H1 (cell line): ENCODE data around the gene KIAA0513. TPM values are rescaled to one million over a fixed set of nuclear protein-coding genes. Genes with fewer than 3 reads are reported as not detected.

Experiments
- CTCF ChIA-PET: fragments of 300-600 bp; sonication (Branson Sonifier 250); formaldehyde crosslinking; loops from one replicate; lab custom pipeline; 2021; ENCODE audit not compliant: partially characterized antibody; lab: Charles Lee
- POLR2A ChIA-PET: fragments of 300-600 bp; sonication (Branson Sonifier 250); formaldehyde crosslinking; loops from one replicate; lab custom pipeline; 2021; ENCODE audit warnings: inconsistent platforms; ENCODE audit not compliant: partially characterized antibody; lab: Charles Lee
- DNase-seq, 2 experiments: peaks; one replicate each; pipeline versions ENCODE4 v3.0.0 to v3.0.0-alpha.2; 2010 to 2022; ENCODE audit warnings: low spot score in 2 of 2, low read depth in 1 of 2, mixed read lengths in 1 of 2
- FAIRE-seq: peaks from 2 replicates; lab custom pipeline; 2011; peaks lifted over from hg19 to GRCh38; lab: Jason Lieb, UNC
- H2AFZ ChIP-seq: 2 replicates; pipeline ENCODE4 v1.8.1; 2012; ENCODE audit warnings: low read length, inconsistent platforms
- H2AK5ac ChIP-seq: 2 replicates; pipeline ENCODE4 v1.6.1; 2013; ENCODE audit warnings: low read depth, low read length
- H2BK120ac ChIP-seq: replicated peaks from 2 replicates; pipeline ENCODE3; 2013; ENCODE audit warnings: low read depth, low read length, inconsistent platforms
- H2BK12ac ChIP-seq: 2 replicates; pipeline ENCODE4 v1.6.1; 2013; ENCODE audit warnings: low read depth, low read length
- H2BK15ac ChIP-seq: 2 replicates; pipeline ENCODE4 v1.6.1; 2013; ENCODE audit warnings: low read length
- H2BK20ac ChIP-seq: 2 replicates; pipeline ENCODE4 v1.6.1; 2013; ENCODE audit warnings: low read length
- H2BK5ac ChIP-seq: 2 replicates; pipeline ENCODE4 v1.6.1; 2013; ENCODE audit warnings: low read depth, low read length
- H3K14ac ChIP-seq: 2 replicates; pipeline ENCODE4 v1.6.1; 2013; ENCODE audit warnings: inconsistent platforms; ENCODE audit not compliant: insufficient read length
- H3K18ac ChIP-seq: 2 replicates; pipeline ENCODE4 v1.6.1; 2013; ENCODE audit warnings: low read length; ENCODE audit errors: extremely low read depth
- H3K23ac ChIP-seq: 2 replicates; pipeline ENCODE4 v1.6.1; 2013; ENCODE audit warnings: inconsistent platforms; ENCODE audit not compliant: insufficient read length
- H3K23me2 ChIP-seq: 2 replicates; pipeline ENCODE4 v1.6.1; 2013; ENCODE audit warnings: low read depth, low read length
- H3K27ac ChIP-seq: 2 replicates; pipeline ENCODE4 v1.6.1; 2011; ENCODE audit warnings: low read depth, low read length, inconsistent platforms
- H3K27me3 ChIP-seq, 4 experiments: replicated peaks in 1 of 4; 1 replicate in 1 of 4; 2 replicates in 3 of 4; pipeline versions ENCODE4 v1.6.1 to v1.8.1; 2011 to 2013; ENCODE audit warnings: low read length in 3 of 4, mild to moderate bottlenecking in 3 of 4, inconsistent platforms in 2 of 4, mixed read lengths in 2 of 4, moderate library complexity in 1 of 4; ENCODE audit not compliant: control insufficient read depth in 3 of 4, insufficient read depth in 3 of 4; ENCODE audit errors: extremely low read depth in 1 of 4
- H3K36me3 ChIP-seq, 4 experiments: 2 replicates each; pipeline versions ENCODE4 v1.6.1 to v1.8.1; 2011 to 2013; ENCODE audit warnings: mild to moderate bottlenecking in 4 of 4, low read length in 3 of 4, moderate library complexity in 2 of 4, control low read depth in 1 of 4, inconsistent platforms in 1 of 4; ENCODE audit not compliant: insufficient read depth in 4 of 4, control insufficient read depth in 2 of 4
- H3K4ac ChIP-seq: replicated peaks from 2 replicates; pipeline ENCODE3; 2013; ENCODE audit warnings: low read length, low read depth, mixed read lengths, inconsistent platforms; ENCODE audit not compliant: insufficient read length
- H3K4me1 ChIP-seq, 4 experiments: replicated peaks in 1 of 4; 1 replicate in 1 of 4; 2 replicates in 3 of 4; pipeline versions ENCODE4 v1.6.1 to v1.8.1; 2011 to 2013; ENCODE audit warnings: low read length in 3 of 4, inconsistent platforms in 2 of 4, mixed read lengths in 1 of 4; ENCODE audit not compliant: insufficient read depth in 4 of 4, control insufficient read depth in 3 of 4
- H3K4me2 ChIP-seq, 2 experiments: 2 replicates each; pipeline versions ENCODE4 v1.6.1 to v1.8.1; 2011 to 2013; ENCODE audit warnings: low read depth in 2 of 2, low read length in 2 of 2, control low read depth in 1 of 2, inconsistent platforms in 1 of 2, mild to moderate bottlenecking in 1 of 2; ENCODE audit not compliant: insufficient read depth in 1 of 2
- H3K4me3 ChIP-seq, 4 experiments: fragments of 200-600, 300-600 bp in 1 of 4; sonication (generic), shearing (Covaris generic), sonication (Bioruptor Twin) in 1 of 4; 2 replicates each; pipeline versions ENCODE4 v1.5.1 to v1.8.1; 2011 to 2016; ENCODE audit warnings: low read length in 4 of 4, low read depth in 3 of 4, control low read depth in 2 of 4, inconsistent platforms in 2 of 4, mild to moderate bottlenecking in 2 of 4, mixed read lengths in 1 of 4, moderate library complexity in 1 of 4; ENCODE audit not compliant: insufficient read depth in 2 of 4; ENCODE audit errors: extremely low read depth in 1 of 4
- H3K56ac ChIP-seq: replicated peaks from 2 replicates; pipeline ENCODE3; 2013; ENCODE audit warnings: low read depth, mild to moderate bottlenecking, mixed read lengths, low read length, inconsistent platforms; ENCODE audit not compliant: insufficient read length
- H3K79me1 ChIP-seq: 2 replicates; pipeline ENCODE4 v1.6.1; 2013; ENCODE audit warnings: low read depth, low read length, control low read depth
- H3K79me2 ChIP-seq, 2 experiments: 2 replicates each; pipeline versions ENCODE4 v1.6.1 to v1.8.1; 2012 to 2013; ENCODE audit warnings: low read length in 2 of 2, mild to moderate bottlenecking in 2 of 2, inconsistent platforms in 1 of 2; ENCODE audit not compliant: insufficient read depth in 2 of 2, control insufficient read depth in 1 of 2
- H3K9ac ChIP-seq, 4 experiments: replicated peaks in 1 of 4; 1 replicate in 1 of 4; 2 replicates in 3 of 4; pipeline versions ENCODE4 v1.6.1 to v1.8.1; 2011 to 2013; ENCODE audit warnings: low read depth in 3 of 4, low read length in 3 of 4, control low read depth in 2 of 4, mild to moderate bottlenecking in 2 of 4, moderate library complexity in 2 of 4, inconsistent platforms in 1 of 4; ENCODE audit errors: extremely low read depth in 1 of 4
- H3K9me3 ChIP-seq, 2 experiments: 2 replicates each; pipeline versions ENCODE4 v1.6.1 to v1.8.1; 2012 to 2013; ENCODE audit warnings: mild to moderate bottlenecking in 2 of 2, moderate library complexity in 2 of 2, control low read depth in 1 of 2, inconsistent platforms in 1 of 2, low read depth in 1 of 2, low read length in 1 of 2, mixed read lengths in 1 of 2; ENCODE audit not compliant: insufficient read depth in 2 of 2
- H4K20me1 ChIP-seq, 2 experiments: replicated peaks in 1 of 2; 2 replicates each; pipeline versions ENCODE3 to v1.8.1; 2011 to 2013; ENCODE audit warnings: inconsistent platforms in 2 of 2, low read length in 2 of 2, mild to moderate bottlenecking in 1 of 2; ENCODE audit not compliant: insufficient read depth in 2 of 2, control insufficient read depth in 1 of 2
- H4K5ac ChIP-seq: 2 replicates; pipeline ENCODE4 v1.6.1; 2013; ENCODE audit warnings: low read length, low read depth, mixed read lengths, inconsistent platforms; ENCODE audit not compliant: insufficient read length
- H4K8ac ChIP-seq: 2 replicates; pipeline ENCODE4 v1.8.0; 2013; ENCODE audit warnings: mild to moderate bottlenecking, moderate library complexity, low read length, inconsistent platforms; ENCODE audit not compliant: insufficient read depth; ENCODE audit errors: extremely low read depth
- H4K91ac ChIP-seq: replicated peaks from 2 replicates; pipeline ENCODE3; 2013; ENCODE audit warnings: low read length, mixed read lengths, inconsistent platforms; ENCODE audit not compliant: insufficient read length
- BRCA1 ChIP-seq: IDR thresholded peaks from 2 replicates; pipeline ENCODE4 v1.6.1; 2012; ENCODE audit warnings: low read depth, low read length, improper control_type of control experiment
- CTBP2 ChIP-seq: IDR thresholded peaks from 2 replicates; pipeline ENCODE4 v1.7.0; 2011; ENCODE audit warnings: borderline replicate concordance, mild to moderate bottlenecking, moderate library complexity, mixed read lengths, low read length; ENCODE audit not compliant: insufficient read depth, insufficient read length
- EZH2 ChIP-seq: fragments of 200-600 bp; sonication (generic); IDR thresholded peaks from 2 replicates; pipeline ENCODE4 v1.7.1; 2012; ENCODE audit warnings: low read depth, mild to moderate bottlenecking, moderate library complexity, low read length, inconsistent platforms; ENCODE audit not compliant: severe bottlenecking
- GABPA ChIP-seq: IDR thresholded peaks from 2 replicates; pipeline ENCODE4 v1.6.1; 2011; ENCODE audit warnings: mild to moderate bottlenecking, low read length, moderate library complexity, borderline replicate concordance; ENCODE audit not compliant: insufficient read depth
- GTF2F1 ChIP-seq: IDR thresholded peaks from 2 replicates; pipeline ENCODE4 v1.6.1; 2012; ENCODE audit warnings: low read depth, low read length, improper control_type of control experiment, borderline replicate concordance
- JUN ChIP-seq: IDR thresholded peaks from 2 replicates; pipeline ENCODE4 v1.6.1; 2011; ENCODE audit warnings: low read depth, mild to moderate bottlenecking, improper control_type of control experiment, low read length
- KDM1A ChIP-seq: fragments of 200-600, 300-600 bp; sonication (generic); IDR thresholded peaks from 2 replicates; pipeline ENCODE4 v1.7.1; 2016; ENCODE audit warnings: mild to moderate bottlenecking, low read length, borderline replicate concordance
- KDM4A ChIP-seq: IDR thresholded peaks from one replicate; pipeline ENCODE4 v1.7.1; 2012; ENCODE audit warnings: low read depth, mild to moderate bottlenecking, moderate library complexity, low read length, inconsistent platforms; ENCODE audit not compliant: severe bottlenecking
- KDM5A ChIP-seq: fragments of 200-600 bp; IDR thresholded peaks from 2 replicates; pipeline ENCODE4 v1.7.1; 2012; ENCODE audit warnings: mild to moderate bottlenecking, low read length, inconsistent platforms, mixed read lengths
- NRF1 ChIP-seq: IDR thresholded peaks from 2 replicates; pipeline ENCODE4 v1.6.1; 2011; ENCODE audit warnings: mild to moderate bottlenecking, low read depth, low read length, improper control_type of control experiment
- RBBP5 ChIP-seq: IDR thresholded peaks from 2 replicates; pipeline ENCODE4 v1.7.1; 2012; ENCODE audit warnings: low read depth, mild to moderate bottlenecking, inconsistent platforms, low read length, moderate library complexity, borderline replicate concordance
- SIRT6 ChIP-seq: IDR thresholded peaks from one replicate; pipeline ENCODE4 v1.7.1; 2012; ENCODE audit warnings: low read length, inconsistent platforms
- SRF ChIP-seq: IDR thresholded peaks from 2 replicates; pipeline ENCODE4 v1.6.1; 2011; ENCODE audit warnings: mild to moderate bottlenecking, low read depth, low read length, moderate library complexity
- WGBS, 2 experiments: shearing (Covaris generic) in 1 of 2; methylation state at CpG; one replicate each; pipeline versions ENCODE4 v1.1.6 to v1.1.7; 2013 to 2015; ENCODE audit warnings: low lambda C conversion rate in 2 of 2, mixed read lengths in 2 of 2, inconsistent platforms in 1 of 2, low coverage in 1 of 2, missing lambda C conversion rate in 1 of 2; ENCODE audit not compliant: insufficient replicate concordance in 2 of 2, insufficient coverage in 1 of 2, insufficient read length in 1 of 2; ENCODE audit errors: extremely low coverage in 1 of 2, missing lambda C conversion rate in 1 of 2; 5-methylcytosine and 5-hydroxymethylcytosine counted together
- polyA plus RNA-seq, 7 experiments: library from polyadenylated mRNA; depleted of rRNA in 3 of 7; stranded (reverse) in 5 of 7; unstranded in 2 of 7; fragments of >200 nt in 5 of 7; fragments of 200-250 nt in 2 of 7; gene quantifications; 1 replicate in 5 of 7; 2 replicates in 1 of 7; 4 replicates in 1 of 7; pipeline versions ENCODE4 v1.2.1 to v1.2.3, GENCODE V29; 2011 to 2013; ENCODE audit warnings: missing spikeins in 2 of 7, mixed read lengths in 2 of 7
- total RNA-seq: library from RNA; stranded (reverse); fragmentation: NEBNext Ultra II Directional; extraction: Animal tissue kit (Norgen Biotek cat#: 25700); gene quantifications from 2 replicates; pipeline ENCODE4 v1.2.1, GENCODE V29; 2021

KIAA0513 gene
- total and polyA plus RNA-seq, 2 of the 8 experiments (the other 6 are each of a cell fraction or from before 2014, with no cell fraction given): 2.1 to 6.1 TPM

GRCh38 chr16:85084841-85085510, 57.4 kb downstream of the KIAA0513 start:
- Histone ChIP-seq H3K4me2 (no peak overlapping the region), H3K4ac (no peak overlapping the region), H3K79me1 (no peaks in the 10 kb centered on the region), H4K91ac (no peak overlapping the region), H3K27ac (no peak overlapping the region), H2BK5ac (no peak overlapping the region), H4K5ac (no peak overlapping the region), H2AK5ac (no peak overlapping the region), H3K79me2 (no peaks in the 10 kb centered on the region), H2BK120ac (no peak overlapping the region), H3K9me3 (no peaks in the 10 kb centered on the region), H4K20me1 (peaks cover 0 to 2% of the 10 kb centered on the region in 2 experiments), H3K14ac (no peak overlapping the region), H3K4me1 (peaks cover 12 to 30% (median 25%) of the 10 kb centered on the region in 4 experiments), H3K9ac (no peak overlapping the region), H3K36me3 (no peaks in the 10 kb centered on the region), H3K18ac (no peak overlapping the region), H2BK15ac (no peak overlapping the region), H3K27me3 (peaks cover 8 to 51% (median 41%) of the 10 kb centered on the region in 4 experiments), H3K23me2 (peaks cover 7% of the 10 kb centered on the region; the same call in 1 of the 2 replicates), H2BK20ac (peak overlapping the region; percentile 21; the same call in 1 of the 2 replicates), H2BK12ac (no peak overlapping the region), H2AFZ (no peak overlapping the region), H3K56ac (no peak overlapping the region), H3K23ac (no peak overlapping the region), H4K8ac (no peak overlapping the region), H3K4me3 (no peak overlapping the region)
- no peak for FAIRE-seq
- ChIA-PET CTCF (interaction anchor here (0.6 to 4.4 kb wide), 14 partner anchors 8 to 642 kb away, joined by 3 to 29 read pairs (median 7); partner anchors contain the start of gene KIAA0513), POLR2A (no interaction called here)
- DNase-seq: no peak
- WGBS, 2 experiments: 91% methylated on average over 16 of the region's 16 CpGs; no CpG with 5 or more reads in 1 of the 2 experiments
- TF ChIP-seq SIRT6 (no peak), BRCA1 (no peak), KDM5A (no peak), RBBP5 (no peak), KDM4A (no peak), NRF1 (no peak), GTF2F1 (no peak), SRF (no peak), EZH2 (no peak), GABPA (no peak), JUN (no peak), KDM1A (no peak), CTBP2 (no peak)
